Ishikawa (cell line): ENCODE data around the gene ZFP69.

Experiments used
- CEBPB ChIP-seq: IDR thresholded peaks from 2 replicates; pipeline ENCODE4 v1.6.1; 2012
- CREB1 ChIP-seq: IDR thresholded peaks from 2 replicates; pipeline ENCODE4 v1.6.1; 2012; ENCODE audit warnings: low read depth
- EGR1 ChIP-seq: IDR thresholded peaks from 2 replicates; pipeline ENCODE4 v1.6.1; 2012
- EP300 ChIP-seq: IDR thresholded peaks from 2 replicates; pipeline ENCODE4 v1.6.1; 2012; ENCODE audit warnings: borderline replicate concordance
- FOXM1 ChIP-seq: IDR thresholded peaks from 2 replicates; pipeline ENCODE4 v1.6.1; 2012; ENCODE audit warnings: low read depth, borderline replicate concordance
- MAX ChIP-seq: IDR thresholded peaks from 2 replicates; pipeline ENCODE4 v1.6.1; 2012
- NFIC ChIP-seq: IDR thresholded peaks from 2 replicates; pipeline ENCODE4 v1.6.1; 2012
- RAD21 ChIP-seq: IDR thresholded peaks from 2 replicates; pipeline ENCODE4 v1.6.1; 2012; ENCODE audit warnings: low read depth
- TAF1 ChIP-seq: IDR thresholded peaks from 2 replicates; pipeline ENCODE4 v1.6.1; 2012; ENCODE audit warnings: low read depth, mild to moderate bottlenecking
- TEAD4 ChIP-seq: IDR thresholded peaks from 2 replicates; pipeline ENCODE4 v1.6.1; 2012
- YY1 ChIP-seq: IDR thresholded peaks from 2 replicates; pipeline ENCODE4 v1.6.1; 2012; ENCODE audit warnings: low read depth
- ZBTB7A ChIP-seq: IDR thresholded peaks from 2 replicates; pipeline ENCODE4 v1.6.1; 2012; ENCODE audit warnings: low read depth
- TF ChIP-seq, protein P1 (sequence below): IDR thresholded peaks from 2 replicates; pipeline ENCODE4 v1.6.1; 2012
- TF ChIP-seq, protein P2 (sequence below): IDR thresholded peaks from 2 replicates; pipeline ENCODE4 v1.6.1; 2012; ENCODE audit warnings: low read depth, mild to moderate bottlenecking

GRCh38 chr1:40435471-40435870 lies 41.6 kb upstream of the ZFP69 start:
- no peak for TF ChIP-seq EGR1
- no peak for TF ChIP-seq EP300
- no peak for TF ChIP-seq NFIC
- no peak for TF ChIP-seq ZBTB7A
- no peak for TF ChIP-seq RAD21
- TF ChIP-seq YY1: no peak
- TF ChIP-seq CREB1: no peak
- no peak for TF ChIP-seq CEBPB
- TF ChIP-seq MAX: no peak
- no peak for TF ChIP-seq FOXM1
- TF ChIP-seq, protein P1, sequence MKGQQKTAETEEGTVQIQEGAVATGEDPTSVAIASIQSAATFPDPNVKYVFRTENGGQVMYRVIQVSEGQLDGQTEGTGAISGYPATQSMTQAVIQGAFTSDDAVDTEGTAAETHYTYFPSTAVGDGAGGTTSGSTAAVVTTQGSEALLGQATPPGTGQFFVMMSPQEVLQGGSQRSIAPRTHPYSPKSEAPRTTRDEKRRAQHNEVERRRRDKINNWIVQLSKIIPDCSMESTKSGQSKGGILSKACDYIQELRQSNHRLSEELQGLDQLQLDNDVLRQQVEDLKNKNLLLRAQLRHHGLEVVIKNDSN: no peak
- TF ChIP-seq, protein P2, sequence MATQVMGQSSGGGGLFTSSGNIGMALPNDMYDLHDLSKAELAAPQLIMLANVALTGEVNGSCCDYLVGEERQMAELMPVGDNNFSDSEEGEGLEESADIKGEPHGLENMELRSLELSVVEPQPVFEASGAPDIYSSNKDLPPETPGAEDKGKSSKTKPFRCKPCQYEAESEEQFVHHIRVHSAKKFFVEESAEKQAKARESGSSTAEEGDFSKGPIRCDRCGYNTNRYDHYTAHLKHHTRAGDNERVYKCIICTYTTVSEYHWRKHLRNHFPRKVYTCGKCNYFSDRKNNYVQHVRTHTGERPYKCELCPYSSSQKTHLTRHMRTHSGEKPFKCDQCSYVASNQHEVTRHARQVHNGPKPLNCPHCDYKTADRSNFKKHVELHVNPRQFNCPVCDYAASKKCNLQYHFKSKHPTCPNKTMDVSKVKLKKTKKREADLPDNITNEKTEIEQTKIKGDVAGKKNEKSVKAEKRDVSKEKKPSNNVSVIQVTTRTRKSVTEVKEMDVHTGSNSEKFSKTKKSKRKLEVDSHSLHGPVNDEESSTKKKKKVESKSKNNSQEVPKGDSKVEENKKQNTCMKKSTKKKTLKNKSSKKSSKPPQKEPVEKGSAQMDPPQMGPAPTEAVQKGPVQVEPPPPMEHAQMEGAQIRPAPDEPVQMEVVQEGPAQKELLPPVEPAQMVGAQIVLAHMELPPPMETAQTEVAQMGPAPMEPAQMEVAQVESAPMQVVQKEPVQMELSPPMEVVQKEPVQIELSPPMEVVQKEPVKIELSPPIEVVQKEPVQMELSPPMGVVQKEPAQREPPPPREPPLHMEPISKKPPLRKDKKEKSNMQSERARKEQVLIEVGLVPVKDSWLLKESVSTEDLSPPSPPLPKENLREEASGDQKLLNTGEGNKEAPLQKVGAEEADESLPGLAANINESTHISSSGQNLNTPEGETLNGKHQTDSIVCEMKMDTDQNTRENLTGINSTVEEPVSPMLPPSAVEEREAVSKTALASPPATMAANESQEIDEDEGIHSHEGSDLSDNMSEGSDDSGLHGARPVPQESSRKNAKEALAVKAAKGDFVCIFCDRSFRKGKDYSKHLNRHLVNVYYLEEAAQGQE: no peak
- no peak for TF ChIP-seq TEAD4
- no peak for TF ChIP-seq TAF1
